ENCODE measurements around the gene SPAG17. TPM values are rescaled to one million over a fixed set of nuclear protein-coding genes. Genes with fewer than 3 reads are reported as not detected.

The SPAG17 gene
- total RNA-seq, 1 donor from 2014 or later = not detected

GRCh38 chr1:118081387-118081786 lies 103.6 kb downstream of the SPAG17 start:
- DNase-seq (ENCODE audit: low read depth, low spot score) = no peak

GRCh38 chr1:118077331-118078045 lies 107.5 kb downstream of the SPAG17 start:
- no peak for DNase-seq (ENCODE audit: low read depth, low spot score)

GRCh38 chr1:118075116-118075515 lies 109.9 kb downstream of the SPAG17 start:
- no peak for DNase-seq (ENCODE audit: low read depth, low spot score)

GRCh38 chr1:118073648-118074435 lies 111.2 kb downstream of the SPAG17 start:
- no peak for DNase-seq (ENCODE audit: low read depth, low spot score)

DNA sequence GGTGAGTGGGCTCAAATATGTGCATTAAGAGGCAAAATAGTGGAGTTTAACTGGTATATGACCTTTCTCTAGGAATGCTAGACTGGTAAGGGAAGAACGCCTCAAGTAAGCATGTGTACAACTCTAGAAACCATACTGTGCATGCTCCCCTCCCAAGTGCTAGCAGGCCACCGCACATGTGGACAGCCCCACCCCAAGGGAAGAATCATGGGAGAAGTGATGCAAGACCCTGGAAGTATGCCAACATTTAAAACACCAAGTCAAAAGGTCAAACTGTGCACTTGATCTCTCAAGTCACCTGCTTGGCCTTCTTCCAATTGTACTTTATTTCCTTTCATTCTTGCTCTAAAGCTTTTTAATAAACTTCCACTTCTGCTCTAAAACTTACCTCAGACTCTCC lies 135.0 kb downstream of the SPAG17 start:
- DNase-seq (ENCODE audit: low read depth, low spot score) = no peak

- DNase-seq (ENCODE audit: low read depth, low spot score) = no peak
Measured at GRCh38 chr1:118047650-118048224, 137.3 kb downstream of the SPAG17 start.

- no peak for DNase-seq (ENCODE audit: low read depth, low spot score)
Measured at GRCh38 chr1:118047006-118047649, 137.9 kb downstream of the SPAG17 start.

DNA sequence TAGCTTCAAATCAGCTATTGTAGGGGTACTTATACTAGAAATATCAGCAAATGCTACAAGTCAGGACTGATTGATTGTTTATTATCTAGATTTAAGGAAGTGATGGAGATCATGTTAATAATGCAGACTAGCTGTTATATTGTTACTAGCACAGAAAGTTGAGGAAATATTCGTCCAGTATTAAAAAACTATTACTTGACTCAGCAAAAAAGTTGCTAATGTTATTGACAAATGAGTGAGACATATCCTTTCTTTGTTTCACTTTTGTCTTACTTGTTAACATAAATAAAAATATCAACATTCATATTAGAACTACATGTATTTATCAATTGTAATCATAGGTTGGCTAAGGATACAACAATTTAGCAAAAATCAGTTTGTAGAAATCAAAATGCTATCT lies 141.4 kb downstream of the SPAG17 start:
- no peak for DNase-seq (ENCODE audit: low read depth, low spot score)

- no peak for DNase-seq (ENCODE audit: low read depth, low spot score)
Measured at GRCh38 chr1:118042501-118042900, 142.5 kb downstream of the SPAG17 start.

DNA sequence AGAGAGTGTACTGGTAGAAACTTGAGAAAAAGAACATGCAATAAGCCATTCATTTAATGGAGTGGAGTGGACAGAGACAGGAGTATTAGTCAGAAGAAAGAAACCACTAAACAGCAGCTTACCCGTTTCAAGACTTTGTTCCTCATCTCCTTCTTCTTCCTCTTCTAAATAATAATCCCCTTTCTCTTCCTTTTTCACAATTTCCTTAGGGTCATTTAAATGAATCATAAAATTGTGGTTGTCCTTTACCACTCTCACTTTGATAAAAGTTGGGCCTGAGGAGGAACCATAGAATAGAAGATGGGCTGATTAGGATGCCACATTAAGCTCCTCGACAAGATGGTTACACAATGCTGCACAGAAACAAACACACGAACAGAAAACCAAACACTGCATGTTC lies 145.9 kb downstream of the SPAG17 start:
- no peak for DNase-seq (ENCODE audit: low read depth, low spot score)

GRCh38 chr1:118032883-118033282 lies 152.1 kb downstream of the SPAG17 start:
- no peak for DNase-seq (ENCODE audit: low read depth, low spot score)

DNA sequence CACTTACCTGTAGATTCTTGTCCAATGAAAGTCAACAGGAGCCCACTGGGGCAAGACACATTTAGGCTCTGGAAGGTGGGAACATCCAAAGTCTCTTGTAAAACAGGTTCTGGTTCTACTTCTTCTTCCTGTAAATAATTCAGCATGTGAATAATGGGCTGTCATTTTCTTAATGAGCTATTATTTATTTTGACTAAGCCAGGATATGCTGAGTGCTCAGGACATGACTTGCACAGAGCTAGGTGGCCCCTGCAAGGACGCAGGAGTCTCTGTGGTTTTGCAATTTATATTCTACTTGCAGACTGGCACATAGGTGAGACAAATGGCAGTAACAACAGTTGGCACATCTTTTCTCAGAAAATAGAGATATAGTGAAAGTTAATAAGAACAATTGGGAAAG lies 156.8 kb downstream of the SPAG17 start:
- DNase-seq (ENCODE audit: low read depth, low spot score) = no peak

GRCh38 chr1:118023199-118023598 lies 161.8 kb downstream of the SPAG17 start:
- no peak for DNase-seq (ENCODE audit: low read depth, low spot score)

- no peak for DNase-seq (ENCODE audit: low read depth, low spot score)
Measured at GRCh38 chr1:118021668-118022067, 163.4 kb downstream of the SPAG17 start.

GRCh38 chr1:118018060-118018459 lies 167.0 kb downstream of the SPAG17 start:
- no peak for DNase-seq (ENCODE audit: low read depth, low spot score)

DNA sequence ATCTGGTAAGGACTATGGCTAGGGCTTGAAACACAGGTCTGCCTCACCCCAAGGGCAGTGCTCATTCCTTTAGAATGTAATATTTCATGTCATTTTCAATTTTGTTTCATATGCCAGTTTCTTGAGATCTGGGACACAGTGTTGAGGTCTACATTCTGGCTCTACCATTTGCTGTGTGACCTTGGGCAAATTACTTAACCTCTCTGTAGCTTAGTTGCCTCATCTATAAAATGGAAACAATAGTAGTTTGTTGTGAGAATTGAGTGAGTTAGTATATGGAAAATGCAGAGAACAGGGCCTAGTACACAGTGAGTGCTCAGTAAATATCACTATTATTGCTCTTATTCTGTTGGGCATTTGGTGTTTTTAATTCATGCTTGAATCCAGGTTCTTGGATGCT lies 171.1 kb downstream of the SPAG17 start:
- DNase-seq (ENCODE audit: low read depth, low spot score) = no peak

- DNase-seq (ENCODE audit: low read depth, low spot score) = no peak
Measured at GRCh38 chr1:118013336-118013735, 171.7 kb downstream of the SPAG17 start.

DNA sequence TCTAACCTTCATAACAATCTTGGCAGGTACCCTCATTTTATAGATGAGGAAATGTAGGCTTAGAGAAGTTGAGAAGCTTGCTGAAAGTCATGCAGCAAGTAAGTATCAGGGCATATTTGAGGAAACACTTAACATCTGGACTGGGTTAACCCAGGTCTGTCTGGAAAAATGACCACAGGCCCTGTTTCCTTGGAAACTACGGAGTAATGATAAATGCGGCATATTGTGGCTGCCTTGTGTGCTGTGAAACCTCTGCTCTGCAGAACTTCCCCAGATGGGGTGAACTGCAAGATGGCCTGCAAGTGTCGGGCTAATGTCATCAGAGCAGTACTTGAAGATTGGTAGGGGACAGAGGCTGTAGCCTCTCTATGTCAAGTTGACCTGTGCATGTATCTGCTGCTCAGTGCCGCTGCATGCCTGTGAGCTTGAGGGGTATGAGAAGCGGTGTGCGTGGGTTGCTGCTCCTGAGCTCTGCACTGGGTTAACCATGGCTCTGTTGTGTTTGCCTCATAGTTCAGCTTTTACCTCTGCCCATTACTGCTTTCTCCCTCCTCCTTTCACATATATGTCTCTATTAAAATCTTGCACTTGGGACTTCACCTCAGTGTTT lies 172.4 kb downstream of the SPAG17 start:
- DNase-seq (ENCODE audit: low read depth, low spot score) = no peak

GRCh38 chr1:118008011-118008410 lies 177.0 kb downstream of the SPAG17 start:
- DNase-seq (ENCODE audit: low read depth, low spot score) = no peak

- DNase-seq (ENCODE audit: low read depth, low spot score) = no peak
Measured at GRCh38 chr1:118007391-118007790, 177.6 kb downstream of the SPAG17 start.

- no peak for DNase-seq (ENCODE audit: low read depth, low spot score)
Measured at GRCh38 chr1:118004312-118004711, 180.7 kb downstream of the SPAG17 start.

GRCh38 chr1:117985973-117986372 lies 199.1 kb downstream of the SPAG17 start:
- no peak for DNase-seq (ENCODE audit: low read depth, low spot score)

All from pulmonary artery endothelial cell (primary cell).